AG04449 (cell line): ENCODE data around the gene HIPK2.

Experiments
- CTCF ChIA-PET: fragments of 350-600 bp; formaldehyde crosslinking; extraction: SDS; loops from one replicate; lab custom pipeline; 2021; ENCODE audit warnings: antibody characterized with exemption; lab: Yijun Ruan, JAX
- POLR2A ChIA-PET: fragments of 400-600, 350-600 bp; formaldehyde crosslinking; extraction: SDS; loops from one replicate; lab custom pipeline; 2020; ENCODE audit warnings: antibody characterized with exemption, inconsistent platforms; lab: Yijun Ruan, JAX
- DNase-seq: peaks from one replicate; pipeline ENCODE4 v3.0.0-alpha.2; 2010; ENCODE audit warnings: low read depth, low spot score
- H3K4me3 ChIP-seq: 2 replicates; pipeline ENCODE4 v1.5.1; 2011; ENCODE audit warnings: low read depth, mild to moderate bottlenecking, control low read depth, low read length
- TF ChIP-seq, protein P1 (sequence below): IDR thresholded peaks from one replicate; pipeline ENCODE4 v1.5.1; 2011; ENCODE audit warnings: mild to moderate bottlenecking, moderate library complexity, low read length, control low read depth, inconsistent platforms; ENCODE audit not compliant: insufficient read depth; ENCODE audit errors: missing control alignments

The HIPK2 gene

DNA sequence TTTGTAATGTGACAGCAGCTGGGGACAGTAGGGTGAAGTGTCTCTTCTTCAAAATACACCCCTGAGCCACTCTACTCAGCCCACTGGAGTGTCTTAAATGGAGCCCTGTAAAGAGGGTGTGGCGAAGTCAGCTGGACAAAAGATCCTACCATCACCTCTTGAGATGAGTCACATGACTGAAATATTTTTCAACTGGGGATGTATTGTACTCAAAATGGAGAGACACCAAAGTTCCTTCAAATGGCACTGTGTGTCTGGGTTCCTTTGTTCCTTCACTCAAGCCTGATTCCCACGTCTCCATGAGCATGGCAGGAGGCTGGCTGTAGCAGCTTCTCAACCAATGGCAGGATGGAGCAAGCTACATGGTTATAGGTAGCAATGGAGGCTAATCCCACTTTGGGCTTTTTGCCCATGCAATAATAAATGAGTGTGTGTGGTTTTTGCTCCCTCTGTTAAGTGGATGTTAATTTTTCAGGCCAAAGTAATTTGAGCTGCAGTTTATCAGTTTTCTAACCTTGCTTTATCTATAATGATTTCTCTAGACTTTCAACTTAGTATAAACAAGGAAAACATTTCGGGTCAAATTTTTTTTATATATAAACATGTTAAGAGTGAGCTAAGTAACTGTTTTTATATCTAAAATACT is 186.1 kb downstream of the HIPK2 start:
- TF ChIP-seq, protein P1, sequence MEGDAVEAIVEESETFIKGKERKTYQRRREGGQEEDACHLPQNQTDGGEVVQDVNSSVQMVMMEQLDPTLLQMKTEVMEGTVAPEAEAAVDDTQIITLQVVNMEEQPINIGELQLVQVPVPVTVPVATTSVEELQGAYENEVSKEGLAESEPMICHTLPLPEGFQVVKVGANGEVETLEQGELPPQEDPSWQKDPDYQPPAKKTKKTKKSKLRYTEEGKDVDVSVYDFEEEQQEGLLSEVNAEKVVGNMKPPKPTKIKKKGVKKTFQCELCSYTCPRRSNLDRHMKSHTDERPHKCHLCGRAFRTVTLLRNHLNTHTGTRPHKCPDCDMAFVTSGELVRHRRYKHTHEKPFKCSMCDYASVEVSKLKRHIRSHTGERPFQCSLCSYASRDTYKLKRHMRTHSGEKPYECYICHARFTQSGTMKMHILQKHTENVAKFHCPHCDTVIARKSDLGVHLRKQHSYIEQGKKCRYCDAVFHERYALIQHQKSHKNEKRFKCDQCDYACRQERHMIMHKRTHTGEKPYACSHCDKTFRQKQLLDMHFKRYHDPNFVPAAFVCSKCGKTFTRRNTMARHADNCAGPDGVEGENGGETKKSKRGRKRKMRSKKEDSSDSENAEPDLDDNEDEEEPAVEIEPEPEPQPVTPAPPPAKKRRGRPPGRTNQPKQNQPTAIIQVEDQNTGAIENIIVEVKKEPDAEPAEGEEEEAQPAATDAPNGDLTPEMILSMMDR = no peak
- H3K4me3 ChIP-seq = no peak overlapping the region
- no peak for DNase-seq
- CTCF ChIA-PET = interaction anchor here (1.7 to 15.7 kb wide), 4 partner anchors 11 to 411 kb away, joined by 4 to 141 read pairs (median 10); no protein-coding TSS in a partner anchor
- POLR2A ChIA-PET = no interaction called here

DNA sequence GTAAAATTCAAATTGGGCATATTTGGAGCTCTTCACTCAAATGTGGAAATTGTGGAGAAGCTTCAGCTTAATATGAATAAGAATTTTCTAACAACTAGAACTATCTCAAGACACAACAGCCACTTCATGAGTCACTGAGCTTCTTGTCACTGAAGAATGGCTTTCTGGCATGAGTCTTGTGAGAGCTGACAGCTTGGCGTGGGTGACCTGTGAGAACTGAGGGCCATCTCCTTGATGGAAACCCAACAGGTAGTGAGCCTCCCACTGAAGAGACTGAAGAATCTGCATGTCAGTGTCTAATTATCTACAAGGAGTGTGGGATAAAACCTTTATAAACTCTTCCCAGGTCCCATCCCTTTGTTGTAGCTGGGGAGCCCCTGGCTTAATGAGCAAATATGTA is 188.3 kb downstream of the HIPK2 start:
- TF ChIP-seq, protein P1 = no peak
- POLR2A ChIA-PET = no interaction called here
- CTCF ChIA-PET = interaction anchor here (1.0 to 15.7 kb wide), 7 partner anchors 8 to 417 kb away, joined by 4 to 141 read pairs (median 6); no protein-coding TSS in a partner anchor
- no peak for DNase-seq
- H3K4me3 ChIP-seq = no peak overlapping the region

DNA sequence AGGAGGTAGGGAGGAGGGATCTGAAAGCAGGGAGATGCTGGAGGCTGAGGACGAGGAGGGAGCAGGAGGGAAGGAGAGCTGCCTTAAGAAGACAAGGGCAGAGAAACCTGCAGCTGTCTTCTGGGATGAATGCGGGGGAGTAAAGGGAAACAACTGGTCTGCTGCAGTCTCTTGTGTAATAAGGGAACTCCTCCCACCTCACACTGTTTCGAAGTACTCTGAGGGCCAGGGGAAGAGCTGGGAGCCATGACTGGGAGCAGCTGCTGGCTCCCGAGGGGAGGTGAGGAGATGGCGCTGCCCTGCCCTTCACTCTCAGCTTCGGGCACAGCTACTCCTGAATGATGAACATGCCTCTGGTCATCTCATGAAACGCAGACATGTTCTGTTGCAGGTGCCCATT is 189.2 kb downstream of the HIPK2 start:
- ChIA-PET POLR2A (interaction anchor here (0.6 to 0.9 kb wide), 2 partner anchors 156 to 418 kb away, joined by 3 read pairs; no protein-coding TSS in a partner anchor), CTCF (interaction anchor here (1.4 to 15.7 kb wide), 4 partner anchors 14 to 417 kb away, joined by 5 to 141 read pairs (median 11); no protein-coding TSS in a partner anchor)
- H3K4me3 ChIP-seq = no peak overlapping the region
- peak; percentile 9 for DNase-seq
- TF ChIP-seq, protein P1 = no peak

DNA sequence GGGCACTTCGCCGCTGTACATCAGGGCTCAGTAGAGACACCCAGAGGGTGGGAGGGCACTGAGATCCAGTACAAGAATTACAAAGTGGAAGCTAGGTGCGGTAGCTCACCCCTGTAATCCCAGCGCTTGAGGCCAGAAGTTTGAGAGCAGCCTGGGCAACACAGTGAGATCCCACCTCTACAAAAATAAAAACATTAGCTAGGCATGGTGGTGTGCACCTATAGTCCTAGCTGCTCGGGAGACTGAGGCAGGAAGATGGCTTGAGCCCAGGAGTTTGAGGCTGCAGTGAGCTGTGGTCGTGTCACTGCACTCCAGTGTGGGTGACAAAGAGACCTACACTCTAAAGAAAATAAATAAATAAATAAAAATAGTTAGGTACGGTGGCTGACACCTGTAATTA is 190.3 kb downstream of the HIPK2 start:
- TF ChIP-seq, protein P1 = no peak
- no peak overlapping the region for H3K4me3 ChIP-seq
- no peak for DNase-seq
- POLR2A ChIA-PET = no interaction called here
- CTCF ChIA-PET = interaction anchor here (1.7 to 15.7 kb wide), 3 partner anchors 15 to 415 kb away, joined by 4 to 141 read pairs (median 4); no protein-coding TSS in a partner anchor

DNA sequence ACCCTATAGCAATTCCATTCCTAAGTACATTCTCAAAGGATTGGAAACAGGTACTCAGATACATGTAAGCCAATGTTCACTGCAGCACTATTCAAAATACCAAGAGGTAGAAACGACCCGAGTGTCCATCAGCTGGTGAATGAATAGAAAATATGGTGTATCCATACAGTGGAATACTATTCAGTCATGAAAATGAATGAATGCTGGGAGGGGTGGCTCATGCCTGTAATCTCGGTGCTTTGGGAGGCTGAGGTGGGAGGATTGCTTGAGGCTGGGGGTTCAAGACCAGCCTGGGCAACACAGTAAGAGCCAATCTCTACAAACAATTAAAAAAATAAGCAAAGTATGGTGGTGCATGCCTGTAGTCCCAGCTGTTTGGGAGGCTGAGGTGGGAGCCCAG is 191.5 kb downstream of the HIPK2 start:
- POLR2A ChIA-PET = no interaction called here
- DNase-seq = no peak
- CTCF ChIA-PET = interaction anchor here (1.1 to 15.7 kb wide), 6 partner anchors 16 to 416 kb away, joined by 3 to 141 read pairs (median 4); no protein-coding TSS in a partner anchor
- H3K4me3 ChIP-seq = no peak overlapping the region
- TF ChIP-seq, protein P1 = no peak

DNA sequence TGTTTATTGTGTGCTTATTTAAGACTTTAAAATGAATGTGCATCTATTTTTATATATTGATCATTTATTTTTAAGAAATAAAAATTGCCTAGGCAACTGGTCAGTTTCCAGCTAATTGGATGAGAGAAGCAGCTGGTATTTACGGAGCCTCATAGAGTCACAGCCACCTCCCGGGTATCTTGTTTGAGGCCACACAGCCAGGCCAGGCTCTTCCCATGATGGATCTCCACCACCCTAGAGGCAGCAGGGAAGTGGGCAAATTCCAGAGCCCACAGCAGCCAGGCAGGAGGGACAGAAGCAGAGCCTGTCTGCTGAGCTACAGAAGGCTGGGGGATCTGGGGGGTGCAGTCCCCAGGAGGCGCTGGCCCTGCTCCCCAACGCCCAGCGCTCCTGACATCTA is 192.8 kb downstream of the HIPK2 start:
- H3K4me3 ChIP-seq = no peak overlapping the region
- no peak for DNase-seq
- ChIA-PET POLR2A (no interaction called here), CTCF (interaction anchor here (0.8 to 15.7 kb wide), 6 partner anchors 11 to 151 kb away, joined by 3 to 141 read pairs (median 3); no protein-coding TSS in a partner anchor)
- TF ChIP-seq, protein P1 = no peak
